GM18520 (cell line): ENCODE measurements around the gene LY6G5B.
A peak's percentile ranks its signal among the peaks of the same experiment; 100 is the strongest.

Experiments used
- ATAC-seq: cut with Tn5 transposase; IDR thresholded peaks from one replicate; pipeline ENCODE4 v1.9.1; 2021; ENCODE audit not compliant: unreplicated experiment

The LY6G5B gene

DNA sequence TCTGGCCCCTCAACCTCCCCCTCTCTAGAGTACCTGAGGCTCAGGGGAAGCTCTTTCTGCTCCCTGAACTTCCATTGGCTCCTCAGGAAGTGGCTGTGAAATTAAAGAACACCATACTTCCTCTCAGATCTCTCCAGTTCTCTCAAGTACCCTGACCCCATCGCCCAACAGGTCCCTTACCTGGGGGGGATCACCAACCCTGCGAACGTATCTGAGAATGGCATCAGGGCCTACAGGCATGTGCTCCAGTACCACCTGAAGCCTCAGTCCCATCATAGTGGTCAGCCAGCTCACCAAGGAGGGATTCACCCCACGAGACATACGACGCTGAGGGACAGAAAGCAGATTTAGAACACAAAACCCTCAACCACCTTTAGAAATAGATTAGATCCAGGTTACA is 29.2 kb upstream of the LY6G5B start:
- no peak for ATAC-seq

DNA sequence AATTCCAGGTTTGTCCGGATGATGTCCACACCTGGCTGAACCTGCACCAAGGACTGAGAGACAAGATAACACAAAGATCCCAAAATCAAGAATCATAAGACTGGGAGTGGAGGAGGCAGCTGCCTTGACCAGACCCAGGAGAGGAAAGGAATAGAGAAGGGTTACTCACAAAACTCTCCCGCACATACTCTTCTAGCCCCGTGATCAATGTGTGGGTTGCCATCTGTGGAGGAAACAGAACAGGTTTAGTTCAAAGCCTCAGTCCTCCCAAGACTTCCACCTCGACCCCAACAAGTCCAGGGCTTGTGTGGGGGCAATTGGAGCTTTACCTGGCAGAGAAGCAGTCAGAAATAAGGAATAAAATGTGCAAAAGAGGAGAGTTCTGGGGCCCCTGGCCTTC is 28.4 kb upstream of the LY6G5B start:
- no peak for ATAC-seq

DNA sequence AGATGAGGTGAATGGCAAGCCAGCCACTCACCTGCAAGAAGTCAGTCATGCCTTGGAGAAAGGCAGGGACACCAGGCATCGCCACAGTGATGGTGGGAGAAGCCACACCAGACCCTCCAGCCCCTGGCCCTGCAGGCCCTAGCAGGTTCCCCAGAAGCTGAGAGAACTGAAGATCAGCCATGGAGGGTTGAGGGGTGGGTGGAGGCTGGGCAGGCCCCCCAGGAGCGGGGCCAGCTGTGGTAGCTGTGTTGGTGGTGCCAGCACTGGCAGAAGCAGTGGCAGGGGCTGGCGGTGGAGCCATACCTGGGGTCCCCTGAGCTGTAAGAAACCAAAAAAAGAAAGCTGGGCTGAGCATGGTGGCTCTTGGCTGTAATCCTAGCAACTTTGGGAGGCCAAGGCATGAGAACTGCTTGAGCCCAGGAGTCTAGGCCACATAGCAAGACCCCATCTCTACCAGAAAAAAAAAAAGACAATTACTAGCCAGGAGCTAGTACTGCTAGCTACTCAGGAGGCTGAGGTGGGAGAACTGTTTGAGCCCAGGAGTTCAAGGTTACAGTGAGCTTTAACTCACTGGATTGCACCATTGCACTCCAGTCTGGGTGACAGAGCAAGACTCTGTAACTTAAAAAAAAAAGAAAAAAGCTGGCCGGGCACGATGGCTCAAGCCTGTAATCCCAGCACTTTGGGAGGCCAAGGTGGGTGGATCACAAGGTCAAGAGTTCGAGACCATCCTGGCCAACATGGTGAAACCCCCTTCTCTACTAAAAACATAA is 26.8 kb upstream of the LY6G5B start:
- no peak for ATAC-seq

DNA sequence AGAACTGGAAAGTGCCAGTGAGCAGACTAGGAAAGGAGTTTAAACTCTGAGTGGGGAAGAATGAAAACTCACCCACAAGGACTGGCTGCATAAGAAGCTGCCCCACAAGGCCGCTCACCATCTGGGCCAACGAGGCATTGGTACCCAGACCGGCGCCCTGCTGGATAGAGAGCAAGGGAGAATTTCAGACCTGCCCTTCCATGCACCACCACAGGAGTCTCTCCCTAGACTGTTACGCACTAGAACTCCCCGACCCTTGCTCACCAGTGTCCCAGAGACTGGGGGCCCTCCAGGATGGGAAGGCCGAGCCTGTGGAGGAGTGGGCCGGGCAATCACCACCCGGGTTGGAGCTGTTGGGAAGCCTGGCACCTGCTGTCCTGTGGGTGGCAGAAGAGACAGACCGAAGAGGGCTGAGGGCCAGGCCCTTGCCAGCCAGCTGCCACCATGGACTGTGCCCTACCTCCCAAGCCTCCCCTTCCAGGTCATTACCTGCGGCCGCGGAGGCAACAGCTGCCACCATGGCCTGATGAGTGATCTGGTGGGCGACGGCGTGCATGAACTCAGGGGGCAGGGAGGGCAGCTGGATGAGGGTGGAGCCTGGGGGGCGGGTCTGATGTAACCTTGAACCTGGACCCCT is 25.8 kb upstream of the LY6G5B start:
- no peak for ATAC-seq

DNA sequence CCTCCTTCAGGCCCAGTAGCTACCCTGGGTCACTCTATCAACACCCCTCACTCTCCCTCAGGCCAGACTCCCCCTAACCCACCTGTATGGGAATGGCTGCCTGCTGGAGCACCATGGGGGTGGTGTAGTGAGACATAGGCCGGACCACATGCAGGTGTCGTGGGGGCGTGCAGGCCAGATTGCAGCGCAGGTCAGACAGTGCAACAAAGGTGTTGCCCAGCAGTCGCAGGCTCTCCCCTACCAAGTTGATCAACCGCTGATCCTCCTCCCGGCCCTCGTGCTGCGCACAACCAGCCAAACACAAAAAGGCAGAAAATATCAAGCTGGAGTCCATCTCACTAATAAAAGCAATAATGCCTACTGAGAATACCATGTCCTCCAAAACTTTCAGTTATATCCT is 24.5 kb upstream of the LY6G5B start:
- no peak for ATAC-seq

DNA sequence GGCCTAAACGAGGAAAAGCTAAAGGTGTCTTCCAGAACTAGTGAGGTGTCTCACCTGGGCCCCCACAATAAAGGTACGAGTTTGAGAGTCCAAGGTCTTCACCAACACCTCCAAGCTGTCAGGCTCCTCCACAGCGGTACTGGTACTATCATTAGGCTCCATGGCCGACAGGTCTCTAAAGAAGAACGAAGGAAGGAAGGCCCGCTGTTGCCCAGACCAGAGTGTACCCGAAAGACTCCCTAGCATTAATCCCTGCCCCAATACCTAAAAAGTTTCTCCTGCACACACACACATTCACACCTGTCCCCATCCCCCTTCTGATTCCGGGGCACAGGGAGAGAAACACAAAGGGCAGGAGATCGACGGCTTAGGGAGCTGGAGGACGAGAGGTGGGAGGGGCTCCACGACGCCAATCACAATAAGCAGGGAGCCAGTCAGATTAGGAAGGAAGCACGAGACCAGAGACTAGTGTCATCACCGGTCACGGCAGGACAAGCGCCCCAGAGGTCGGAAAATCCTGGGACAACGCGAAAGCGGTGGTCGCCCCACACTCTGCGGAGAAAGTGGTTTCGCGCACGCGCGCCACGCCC is 18.1 kb upstream of the LY6G5B start:
- ATAC-seq, result peak; percentile 24

DNA sequence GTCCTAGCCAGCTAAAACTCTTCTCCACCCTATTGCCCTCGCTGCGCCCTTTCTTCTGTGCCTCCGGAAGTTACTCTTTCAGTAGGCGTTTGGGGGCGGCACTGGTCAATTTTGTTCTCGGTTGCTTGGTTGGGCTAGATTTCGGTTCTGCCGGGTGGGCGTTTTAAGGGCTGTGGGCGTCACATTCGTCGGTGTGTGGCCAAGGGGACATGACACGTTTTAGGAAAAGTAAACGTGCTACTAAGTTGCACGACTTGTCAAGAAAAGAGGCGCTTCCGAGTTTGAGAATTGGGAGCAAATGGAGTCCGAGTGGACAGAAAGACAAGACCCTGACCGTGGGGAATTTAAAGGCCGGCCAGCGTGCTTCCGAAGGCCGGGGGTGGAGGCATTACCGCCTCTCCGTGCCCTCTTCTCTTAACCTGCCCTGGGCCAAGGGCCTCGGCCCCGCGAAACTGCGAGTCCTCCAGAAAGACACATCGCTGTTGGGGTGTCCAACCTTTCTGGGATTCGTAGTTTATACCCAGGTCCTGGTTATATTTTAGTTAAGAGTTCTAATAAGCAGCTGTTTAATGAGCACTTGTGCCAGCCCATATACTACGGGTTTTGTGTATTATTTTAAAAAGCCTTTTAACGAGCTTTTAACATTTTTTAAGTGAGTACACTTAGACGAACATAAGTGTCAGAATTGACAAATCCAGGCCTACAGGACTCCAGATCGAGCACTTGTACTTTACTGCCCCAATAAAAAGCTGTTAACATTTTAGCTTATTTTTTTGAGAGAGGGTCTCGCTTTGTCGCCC is 16.7 kb upstream of the LY6G5B start:
- ATAC-seq, result peak; percentile 40

DNA sequence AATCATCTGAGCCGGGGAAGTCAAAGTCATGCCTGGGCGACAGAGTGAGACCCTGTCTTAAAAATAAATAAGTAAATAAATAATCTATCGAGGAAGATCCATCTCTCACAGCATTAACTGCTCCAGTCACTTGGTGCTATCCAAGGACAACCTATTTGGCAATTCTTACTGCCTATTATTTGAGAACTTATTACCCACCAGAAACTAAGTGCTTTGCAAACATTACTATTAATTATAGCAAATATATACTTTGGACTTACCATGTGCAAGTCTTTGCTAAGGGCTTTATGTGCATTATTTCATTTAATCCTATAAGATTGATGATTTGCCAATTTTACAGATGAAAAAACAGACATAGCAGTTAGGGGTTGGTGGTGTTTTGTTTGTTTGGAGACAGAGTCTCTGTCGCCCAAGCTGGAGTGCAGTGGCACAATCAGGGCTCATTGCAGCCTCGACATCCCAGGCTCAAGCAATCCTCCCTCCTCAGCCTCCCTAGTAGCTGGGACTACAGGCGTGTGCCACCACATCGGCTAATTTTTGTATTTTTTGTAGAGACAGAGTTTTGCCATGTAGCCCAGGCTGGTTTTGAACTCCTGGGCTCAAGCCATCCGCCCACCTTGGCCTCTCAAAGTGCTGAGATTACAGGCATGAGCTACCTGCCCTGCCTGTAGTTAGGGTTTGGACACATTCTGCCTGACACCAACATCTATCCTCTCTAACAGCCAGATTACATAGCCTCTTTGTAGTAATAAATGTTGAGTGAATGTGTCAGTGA is 15.0 kb upstream of the LY6G5B start:
- no peak for ATAC-seq

DNA sequence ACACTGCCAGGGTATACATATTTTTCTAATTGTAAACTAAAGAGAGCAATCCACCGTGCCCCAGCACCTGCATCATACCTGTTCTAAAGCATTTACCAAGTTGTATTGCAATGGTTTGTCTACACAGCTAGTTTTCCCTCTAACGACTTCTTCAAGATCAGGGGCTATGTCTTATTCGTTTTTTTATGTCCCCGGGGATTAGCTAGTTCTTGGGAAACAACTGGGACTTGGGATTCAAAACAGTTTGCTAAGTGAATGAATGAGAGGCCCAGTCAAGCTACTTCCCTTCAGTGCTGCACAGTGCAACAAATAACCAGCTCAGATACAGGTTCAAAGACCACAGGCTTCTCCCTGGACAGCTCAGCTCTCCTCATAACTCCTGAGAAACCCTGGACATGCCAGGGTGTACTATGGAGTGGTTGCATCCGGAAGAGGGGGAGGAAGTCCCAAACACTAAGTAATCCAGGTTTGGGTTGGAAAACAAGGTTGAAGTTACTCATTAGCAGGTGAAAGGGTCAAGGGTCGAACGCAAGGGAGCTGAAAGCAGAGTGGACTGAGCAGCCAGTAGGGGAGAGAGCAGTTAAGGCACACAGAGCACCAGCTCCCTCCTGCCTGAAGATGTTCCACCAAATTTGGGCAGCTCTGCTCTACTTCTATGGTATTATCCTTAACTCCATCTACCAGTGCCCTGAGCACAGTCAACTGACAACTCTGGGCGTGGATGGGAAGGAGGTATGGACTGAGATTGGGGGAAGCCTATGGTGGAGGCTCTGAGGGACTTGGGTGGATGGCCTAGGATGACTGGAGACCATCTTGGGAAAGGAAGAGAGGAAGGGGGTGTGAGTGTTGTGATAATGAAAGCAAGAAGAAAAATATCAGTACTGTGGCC is 14.2 kb upstream of the LY6G5B start, which contains the start of gene APOM:
Gene APOM, plus strand, starts transcription at position 546 of the 889 bp plus-strand sequence. Its CDS starts 73 bp downstream, at position 619.
- no peak for ATAC-seq

DNA sequence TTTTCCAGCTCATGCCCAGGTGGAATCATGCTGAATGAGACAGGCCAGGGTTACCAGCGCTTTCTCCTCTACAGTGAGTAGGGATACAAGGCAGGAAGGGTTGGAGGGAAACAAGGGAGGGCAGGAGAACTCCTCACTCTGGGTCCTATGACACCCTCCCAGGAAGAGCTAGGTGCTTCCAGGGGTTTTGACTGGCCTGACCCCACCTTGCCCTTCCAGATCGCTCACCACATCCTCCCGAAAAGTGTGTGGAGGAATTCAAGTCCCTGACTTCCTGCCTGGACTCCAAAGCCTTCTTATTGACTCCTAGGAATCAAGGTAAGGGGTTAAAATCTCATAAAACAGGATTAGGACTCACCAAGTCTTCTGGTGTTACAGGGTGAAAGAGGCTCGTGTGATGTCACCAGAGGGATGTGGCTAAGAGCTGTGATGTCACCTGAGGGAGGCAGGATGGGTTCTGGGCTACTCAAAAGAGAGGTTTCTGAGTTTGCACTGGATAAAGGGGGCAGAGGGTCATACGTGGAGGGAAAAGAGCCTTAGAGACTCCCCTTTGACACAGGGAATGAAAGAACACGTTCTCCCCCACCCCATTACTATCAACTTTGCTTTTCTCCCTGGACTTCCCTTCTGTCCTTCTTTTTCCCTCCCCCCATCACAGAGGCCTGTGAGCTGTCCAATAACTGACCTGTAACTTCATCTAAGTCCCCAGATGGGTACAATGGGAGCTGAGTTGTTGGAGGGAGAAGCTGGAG is 12.2 kb upstream of the LY6G5B start:
- ATAC-seq, result no peak

DNA sequence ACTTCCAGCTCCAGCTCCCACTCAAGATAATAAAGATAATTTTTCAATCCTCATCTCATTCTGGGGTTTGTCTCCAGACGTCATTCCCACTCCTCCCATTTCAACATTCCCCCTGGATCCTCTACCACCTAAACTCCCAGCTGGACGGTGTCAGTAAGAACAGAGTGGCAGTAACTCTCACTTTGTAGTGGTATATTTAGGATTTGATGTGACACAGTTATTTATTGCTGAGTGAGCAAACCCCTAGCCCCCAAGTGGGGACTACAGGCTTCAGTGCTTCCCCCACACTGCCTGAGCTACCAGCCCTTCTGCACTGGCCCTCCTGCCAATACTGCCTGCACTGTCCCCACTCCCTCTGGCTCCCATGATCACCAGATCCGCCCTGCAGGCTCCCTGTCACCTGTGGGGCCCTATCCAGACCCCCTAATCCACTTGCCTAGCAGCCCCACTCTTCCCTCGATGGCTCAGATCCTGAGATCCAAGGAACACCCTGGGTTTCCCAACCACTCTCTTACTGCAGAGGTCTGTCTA is 11.6 kb upstream of the LY6G5B start:
- ATAC-seq, result no peak

DNA sequence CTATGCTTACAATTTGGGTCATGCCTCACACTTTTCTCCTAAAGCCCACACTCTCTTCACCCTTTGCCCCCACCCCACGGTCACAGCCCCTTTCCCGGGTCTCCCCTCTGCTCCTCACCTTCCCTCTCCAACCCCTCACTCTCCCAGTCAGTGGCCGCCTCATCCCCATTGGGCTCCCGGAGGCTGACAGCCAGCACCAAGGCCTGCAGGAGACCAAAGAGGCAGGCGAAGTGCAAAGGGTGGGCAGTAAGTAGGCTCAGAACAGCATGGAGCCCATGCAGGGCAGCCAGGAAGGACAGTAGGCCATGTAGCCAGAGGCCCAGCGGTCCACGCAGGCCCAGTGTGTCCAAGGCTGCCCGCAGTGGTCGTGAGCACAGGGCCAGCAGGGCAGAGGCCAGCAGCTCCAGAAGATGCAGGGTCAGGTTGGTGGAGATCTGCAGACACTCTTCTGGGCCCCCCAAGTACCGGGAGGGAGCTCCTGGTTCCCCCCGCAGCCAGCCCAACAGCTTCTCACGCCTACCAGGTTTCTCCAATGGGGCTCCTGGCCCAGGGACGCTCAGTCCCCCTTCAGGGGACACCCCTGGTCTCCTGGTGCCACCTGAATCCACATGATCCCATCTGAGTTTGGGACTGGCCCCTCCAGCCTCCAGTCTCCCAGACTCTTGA is 10.7 kb upstream of the LY6G5B start:
- ATAC-seq, result no peak

DNA sequence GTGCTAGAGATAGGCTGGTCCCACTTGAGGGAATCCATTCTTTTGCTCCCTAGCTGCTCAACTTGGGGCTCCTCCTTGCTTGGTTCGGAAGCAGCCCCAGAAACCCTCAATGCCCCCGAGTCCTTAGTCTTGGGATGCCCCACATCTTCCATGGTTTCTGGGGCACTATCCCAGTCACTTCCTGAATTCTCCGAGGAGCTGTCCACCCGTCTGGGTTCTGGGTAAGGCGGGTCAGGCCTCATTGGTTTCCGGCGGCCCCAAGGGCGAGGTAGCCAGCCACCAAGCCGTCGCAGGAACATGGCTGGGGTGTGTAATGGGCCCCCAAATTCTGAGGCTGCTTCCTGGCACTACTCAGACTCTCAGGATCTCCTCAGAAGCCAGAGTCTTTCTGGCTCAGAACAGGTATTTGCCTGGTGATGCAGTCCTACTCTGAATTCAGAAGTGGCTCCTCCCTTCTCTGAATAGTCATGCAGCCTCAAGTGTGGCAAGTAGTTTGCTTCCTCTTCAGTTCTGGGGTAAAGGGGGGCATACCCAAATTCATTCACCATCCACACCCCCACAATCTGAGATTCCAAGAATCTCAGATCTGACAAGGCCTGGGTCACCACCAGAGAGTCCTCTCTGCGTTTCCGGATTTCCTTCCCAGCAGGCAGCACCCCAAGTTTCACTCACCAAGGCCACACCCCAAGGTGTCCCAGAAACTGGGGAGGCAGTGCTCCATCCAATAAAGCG is 10.0 kb upstream of the LY6G5B start:
- ATAC-seq, result no peak

DNA sequence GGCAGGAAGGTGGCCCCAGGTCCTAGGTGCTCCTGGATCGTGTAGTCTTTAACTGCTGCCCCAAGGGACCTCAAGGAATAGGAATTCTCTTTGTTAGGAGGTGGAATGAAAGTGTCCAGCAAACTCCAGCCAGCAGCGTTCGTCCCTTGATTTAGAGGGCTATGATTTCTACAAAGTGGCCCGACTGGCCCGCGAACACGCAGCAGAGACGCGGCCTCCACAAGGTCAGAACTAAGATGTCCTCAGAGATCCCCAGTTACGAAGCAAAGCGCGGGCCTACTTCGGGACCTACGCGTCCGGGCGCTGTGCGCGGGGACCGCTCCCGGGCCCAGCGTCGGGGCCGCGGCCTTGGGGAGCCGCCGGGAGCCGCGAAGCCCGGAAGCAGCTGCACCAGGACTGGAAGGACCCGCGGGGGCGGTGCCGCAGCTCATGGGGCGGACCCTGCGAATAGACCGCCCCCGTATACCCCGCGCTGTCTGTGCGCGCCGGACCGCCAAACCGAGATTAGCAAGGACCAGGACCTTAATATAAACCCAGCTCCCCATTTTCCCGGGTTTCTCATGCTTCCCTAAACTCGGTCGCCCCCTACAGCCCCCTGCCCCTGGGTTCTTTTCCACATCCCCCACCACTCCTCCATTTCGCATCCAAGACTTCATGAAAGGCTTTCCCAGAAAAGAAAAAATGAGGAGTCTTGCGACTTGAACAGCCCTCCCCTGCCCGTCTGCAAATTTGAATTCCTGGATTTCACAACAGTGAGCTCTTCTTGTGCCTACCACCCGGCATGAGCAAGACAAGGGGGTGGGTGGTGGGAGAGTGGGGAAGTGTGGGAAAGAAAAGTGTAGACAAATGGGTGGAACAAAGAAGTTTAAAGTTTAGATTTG is 9.2 kb upstream of the LY6G5B start, which contains the start of gene C6orf47:
Gene C6orf47, minus strand, starts transcription at position 398 of the 881 bp plus-strand sequence. CDS start 831 bp downstream, outside the sequence.
- ATAC-seq, result no peak

DNA sequence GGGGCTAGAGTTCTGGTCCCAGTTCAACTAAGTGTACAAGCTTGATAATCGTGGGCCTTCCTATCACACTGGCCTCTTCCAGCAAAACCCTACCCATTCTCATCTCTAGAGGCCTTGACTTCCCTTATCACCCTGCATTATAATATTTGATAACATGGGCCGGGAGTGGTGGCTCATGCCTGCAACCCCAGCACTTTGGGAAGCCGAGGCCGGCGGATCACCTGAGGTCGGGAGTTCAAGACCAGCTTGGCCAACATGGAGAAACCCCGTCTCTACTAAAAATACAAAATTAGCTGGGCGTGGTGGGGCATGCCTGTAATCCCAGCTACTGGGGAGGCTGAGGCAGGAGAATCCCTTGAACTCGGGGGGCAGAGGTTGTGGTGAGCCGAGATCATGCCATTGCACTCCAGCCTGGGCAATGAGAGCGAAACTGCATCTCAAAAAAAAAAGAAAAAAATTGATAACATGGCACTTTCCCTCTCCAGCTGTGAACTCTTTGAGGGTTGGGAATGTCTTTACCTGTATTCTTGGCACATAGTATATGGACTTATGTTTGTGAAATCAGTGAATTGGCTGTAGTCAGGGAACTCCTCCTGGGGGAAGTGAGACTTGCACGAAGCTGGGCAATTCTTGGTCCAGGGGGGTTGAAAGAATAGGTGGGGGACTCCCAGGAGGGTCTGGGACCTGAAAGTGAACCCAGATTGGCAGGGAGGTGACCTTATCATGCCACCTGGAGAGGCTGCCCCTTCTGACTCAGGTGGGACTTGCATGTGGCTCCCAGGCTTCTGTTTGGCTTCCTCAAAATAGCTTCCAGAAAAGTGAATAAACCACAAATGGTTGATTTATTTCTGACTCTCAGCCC is 8.3 kb upstream of the LY6G5B start:
- no peak for ATAC-seq
